Myocyte (in vitro differentiated cells): ENCODE measurements around the gene KRTAP5-4. TPM values are rescaled to one million over a fixed set of nuclear protein-coding genes. Genes with fewer than 3 reads are reported as not detected.
"Not testable (repeated sequence)": the region's sequence is repeated elsewhere in the genome, so short reads cannot be mapped to it uniquely, and the experiment has no call there.

Experiments
- DNase-seq: peaks from one replicate; pipeline ENCODE4 v3.0.0-alpha.2; 2012; ENCODE audit warnings: low read depth
- total RNA-seq: library from RNA; depleted of rRNA; stranded (reverse); fragments of >200 nt; gene quantifications from 2 replicates; pipeline ENCODE4 v1.2.3, GENCODE V29; 2014

Gene KRTAP5-4
- total RNA-seq, 1 donor from 2014 or later, result not detected

DNA sequence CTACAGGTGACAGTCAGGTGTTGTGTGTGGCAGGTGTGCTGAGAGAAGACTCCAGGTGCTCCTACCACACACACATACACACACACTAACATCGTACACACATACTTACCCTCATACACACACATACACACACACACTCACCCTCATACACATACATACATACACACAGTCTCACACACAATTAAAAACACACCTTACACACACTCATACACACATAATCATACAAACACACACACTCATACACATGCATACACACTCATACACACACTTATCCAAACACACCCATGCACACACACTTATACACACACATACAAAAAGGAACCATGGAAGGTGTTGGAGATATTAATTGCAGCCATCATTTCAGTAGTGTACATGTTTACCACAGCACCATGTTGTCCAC lies 18.3 kb downstream of the KRTAP5-4 start:
- DNase-seq, result no peak

DNA sequence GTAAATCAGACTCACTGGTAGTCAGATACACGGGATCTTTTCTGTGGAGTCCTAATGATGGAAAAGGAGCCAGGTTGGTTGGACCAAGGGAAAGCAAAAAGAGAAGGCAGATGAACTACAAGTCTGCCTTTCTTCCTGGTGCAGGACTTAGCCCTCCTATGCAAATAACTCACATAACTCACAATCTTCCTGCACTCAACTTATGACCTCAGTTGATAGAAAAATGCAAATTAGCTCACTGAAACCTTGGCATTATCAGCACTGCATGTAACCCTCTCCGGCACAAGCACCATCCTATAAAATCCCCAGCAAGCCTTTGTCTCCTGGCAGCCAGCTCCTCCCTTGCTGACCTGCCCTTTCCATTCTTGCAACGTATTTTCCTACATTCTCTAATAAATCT lies 20.3 kb downstream of the KRTAP5-4 start:
- DNase-seq, result not testable (repeated sequence)

DNA sequence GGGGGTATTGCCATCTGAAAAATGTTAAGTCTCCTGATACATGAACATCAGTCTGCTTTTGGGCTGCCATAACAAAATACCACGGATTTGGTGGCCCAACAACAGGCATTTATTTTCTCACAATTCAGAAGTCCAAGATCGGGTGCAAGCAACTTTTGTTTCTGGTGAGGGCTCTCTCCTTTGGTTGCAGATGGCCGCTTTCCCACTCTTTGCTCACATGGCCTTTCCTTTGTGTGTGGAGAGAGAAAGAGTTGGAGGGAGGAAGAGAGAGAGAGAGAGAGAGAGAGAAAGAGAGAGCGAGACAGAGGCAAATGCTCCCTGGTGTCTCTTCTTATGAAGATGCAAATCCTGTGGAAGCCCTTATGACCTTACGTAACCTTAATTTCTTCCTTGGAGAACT lies 21.3 kb downstream of the KRTAP5-4 start:
- DNase-seq, result no peak

DNA sequence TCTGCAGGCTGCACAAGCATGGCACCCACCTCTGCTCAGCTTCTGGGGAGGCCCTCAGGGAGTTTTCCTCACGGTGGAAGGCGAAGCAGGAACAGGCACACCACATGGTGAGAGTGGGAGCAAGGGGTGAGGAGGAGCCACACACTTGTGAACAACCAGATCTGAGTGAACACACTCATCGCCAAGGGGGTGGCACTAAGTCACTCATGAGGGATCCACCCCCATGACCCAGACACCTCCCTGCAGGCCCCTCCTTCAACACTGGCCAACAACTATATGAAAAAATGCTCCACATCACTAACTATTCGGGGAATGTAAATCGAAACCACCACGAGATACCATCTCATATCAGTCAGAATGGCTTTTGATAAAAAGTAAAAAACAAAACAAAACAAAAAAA lies 23.1 kb downstream of the KRTAP5-4 start:
- no peak for DNase-seq

DNA sequence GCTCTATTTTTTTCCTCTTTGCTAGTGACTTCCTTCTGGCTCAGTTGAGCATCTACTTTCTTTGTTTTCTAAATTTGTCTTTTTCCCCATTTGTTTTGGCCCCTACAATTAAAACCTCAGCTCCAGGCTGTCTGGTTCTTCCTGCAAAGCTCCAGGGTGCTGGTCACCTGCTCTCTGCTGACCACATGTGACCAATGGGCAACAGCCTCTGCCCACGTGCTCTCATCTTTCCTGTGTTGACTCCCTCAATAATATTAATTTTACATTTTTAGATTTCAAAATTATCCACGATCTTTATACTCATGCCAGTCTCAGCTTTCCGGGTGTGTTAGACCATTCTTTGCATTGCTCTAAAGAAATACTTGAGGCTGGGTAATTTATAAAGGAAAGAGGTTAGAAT lies 23.5 kb downstream of the KRTAP5-4 start:
- DNase-seq, result not testable (repeated sequence)

DNA sequence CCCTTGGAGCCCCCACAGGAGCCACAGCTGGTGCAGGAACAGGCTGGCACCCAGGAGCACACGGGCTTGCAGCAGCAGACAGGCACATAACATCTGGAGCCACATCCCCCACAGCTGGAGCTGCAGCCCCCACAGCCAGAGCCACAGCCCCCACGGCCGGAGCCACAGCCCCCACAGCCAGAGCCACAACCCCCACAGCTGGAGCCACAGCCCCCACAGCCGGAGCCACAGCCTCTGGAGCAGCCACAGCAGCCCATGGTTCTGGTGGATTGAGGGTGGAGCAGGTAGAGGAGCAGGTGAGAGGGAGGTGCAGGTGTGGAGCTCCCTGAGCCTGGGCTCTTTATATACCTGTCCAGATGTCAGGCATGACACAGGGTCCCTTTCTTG lies 24.0 kb downstream of the KRTAP5-4 start, which contains the start of gene KRTAP5-2:
Gene KRTAP5-2, minus strand, starts transcription at position 301 of the 387 bp plus-strand sequence. Its CDS starts 44 bp downstream, at position 257.
- DNase-seq, result no peak

DNA sequence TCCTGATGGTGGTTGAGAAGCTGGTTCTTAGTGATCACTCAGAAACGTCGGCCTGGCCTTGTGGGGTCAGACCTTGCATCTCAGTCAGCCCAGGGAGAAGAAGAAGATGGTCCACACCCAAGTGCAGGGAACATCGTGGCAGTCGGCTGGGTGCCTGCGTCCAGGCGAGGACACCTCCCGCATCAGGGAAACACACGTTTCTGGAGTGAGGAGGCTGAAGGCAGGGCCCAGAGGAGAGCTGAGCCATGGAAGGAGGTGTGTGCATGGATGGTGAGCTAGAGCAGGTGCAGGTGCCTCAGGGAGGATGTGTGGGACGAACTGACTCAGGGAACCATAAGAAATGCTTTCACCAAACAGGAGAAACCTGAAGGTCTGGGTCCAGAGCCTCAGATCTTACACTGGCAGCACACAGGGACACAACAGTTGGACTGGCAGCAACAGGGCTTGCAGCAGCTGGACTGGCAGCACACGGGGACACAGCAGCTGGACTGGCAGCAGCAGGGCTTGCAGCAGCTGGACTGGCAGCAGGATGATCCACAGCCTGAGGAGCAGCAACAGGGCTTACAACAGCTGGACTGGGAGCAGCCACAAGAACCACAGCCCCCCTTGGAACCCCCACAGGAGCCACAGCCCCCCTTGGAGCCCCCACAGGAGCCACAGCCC lies 24.5 kb downstream of the KRTAP5-4 start:
- no peak for DNase-seq

DNA sequence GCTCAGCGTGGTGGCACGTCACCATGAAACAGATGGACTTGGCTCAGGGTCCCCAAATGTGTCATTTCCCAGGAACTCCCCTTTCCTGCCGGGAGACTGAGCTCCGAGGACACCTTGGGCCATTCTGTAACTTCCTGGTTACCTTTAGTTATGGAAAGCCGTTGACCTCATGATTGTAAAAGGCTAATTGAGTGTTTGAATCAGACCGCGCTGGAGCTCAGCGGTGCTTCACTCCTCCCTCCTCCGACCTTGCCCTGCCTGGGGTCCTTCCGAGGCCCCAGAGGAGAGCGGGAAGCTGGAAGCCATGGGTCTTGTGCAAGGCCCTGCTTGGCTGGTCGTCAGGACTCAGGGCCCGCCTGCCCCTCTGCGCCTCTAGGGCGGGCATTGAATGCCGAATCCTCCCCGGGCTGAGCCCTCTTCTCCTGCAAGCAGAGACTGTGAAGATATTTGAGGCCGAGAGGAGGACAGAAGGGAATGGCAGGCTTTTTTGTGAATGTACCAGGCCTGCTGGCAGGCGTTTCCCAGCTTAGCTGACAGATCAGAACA lies 25.3 kb downstream of the KRTAP5-4 start:
- DNase-seq, result not testable (repeated sequence)

DNA sequence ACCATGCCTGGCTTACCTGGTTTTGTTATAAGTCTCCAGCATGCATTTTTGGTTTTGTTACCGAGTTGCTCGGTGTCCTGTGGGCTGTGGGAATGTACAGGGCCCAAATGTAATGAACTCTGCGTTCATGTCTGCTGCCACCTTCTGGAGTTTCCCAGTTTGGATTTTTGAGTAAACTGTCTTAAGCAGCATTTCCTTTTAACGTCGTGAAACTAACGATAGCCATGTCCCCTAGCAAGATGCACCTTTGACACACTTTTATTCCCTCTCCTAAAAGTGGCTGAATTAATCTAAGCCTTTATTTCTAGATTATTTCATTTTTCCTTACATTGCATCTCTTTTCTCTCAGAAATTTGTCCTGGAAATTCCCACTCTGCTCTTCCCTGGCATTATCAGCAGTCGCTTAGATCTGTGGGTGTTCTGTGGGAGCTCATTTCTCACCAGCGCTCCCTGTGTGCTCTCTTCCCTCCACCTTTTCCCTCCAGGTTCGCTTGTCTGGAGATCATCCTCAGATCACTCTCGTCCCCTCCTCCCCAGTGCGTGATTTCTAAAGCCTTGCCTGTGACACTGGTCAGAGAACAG lies 25.9 kb downstream of the KRTAP5-4 start:
- not testable (repeated sequence) for DNase-seq

DNA sequence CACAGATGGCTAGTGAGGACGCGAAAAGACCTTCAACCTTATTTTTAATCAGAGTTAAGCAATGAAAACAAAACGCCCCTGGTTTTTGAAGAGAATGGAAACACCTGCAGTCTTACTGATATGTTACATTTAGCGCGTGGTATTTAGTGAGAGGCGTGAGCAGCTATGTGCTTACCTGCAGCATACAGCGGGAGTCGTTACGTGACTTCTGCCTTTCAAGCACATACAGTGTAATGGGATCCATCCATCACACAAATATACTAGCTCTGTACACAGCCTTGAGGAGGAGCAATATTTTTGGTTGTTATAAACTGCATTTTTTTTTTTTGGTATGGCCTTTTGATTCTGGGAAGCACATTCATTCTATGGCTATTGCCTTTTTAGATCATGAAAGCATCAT lies 29.3 kb downstream of the KRTAP5-4 start:
- no peak for DNase-seq

DNA sequence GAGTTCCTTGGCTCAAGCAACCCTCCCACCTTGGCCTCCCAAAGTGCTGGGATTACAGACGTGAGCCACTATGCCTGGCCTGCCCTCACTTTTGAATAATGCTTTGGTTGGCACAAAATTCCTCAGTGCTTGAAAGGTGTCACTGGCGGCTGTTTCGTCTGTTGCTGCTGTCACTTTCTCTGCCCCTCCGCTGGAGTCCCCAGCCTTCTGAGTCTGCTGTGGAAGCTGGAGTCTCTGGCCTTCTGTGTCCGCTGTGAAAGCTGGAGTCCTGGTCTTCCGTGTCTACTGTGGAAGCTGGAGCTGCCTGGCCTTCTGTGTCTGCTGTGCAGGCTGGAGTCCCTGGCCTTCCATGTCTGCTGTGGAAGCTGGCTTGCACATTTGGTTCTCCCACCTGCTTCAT lies 31.9 kb downstream of the KRTAP5-4 start:
- no peak for DNase-seq

DNA sequence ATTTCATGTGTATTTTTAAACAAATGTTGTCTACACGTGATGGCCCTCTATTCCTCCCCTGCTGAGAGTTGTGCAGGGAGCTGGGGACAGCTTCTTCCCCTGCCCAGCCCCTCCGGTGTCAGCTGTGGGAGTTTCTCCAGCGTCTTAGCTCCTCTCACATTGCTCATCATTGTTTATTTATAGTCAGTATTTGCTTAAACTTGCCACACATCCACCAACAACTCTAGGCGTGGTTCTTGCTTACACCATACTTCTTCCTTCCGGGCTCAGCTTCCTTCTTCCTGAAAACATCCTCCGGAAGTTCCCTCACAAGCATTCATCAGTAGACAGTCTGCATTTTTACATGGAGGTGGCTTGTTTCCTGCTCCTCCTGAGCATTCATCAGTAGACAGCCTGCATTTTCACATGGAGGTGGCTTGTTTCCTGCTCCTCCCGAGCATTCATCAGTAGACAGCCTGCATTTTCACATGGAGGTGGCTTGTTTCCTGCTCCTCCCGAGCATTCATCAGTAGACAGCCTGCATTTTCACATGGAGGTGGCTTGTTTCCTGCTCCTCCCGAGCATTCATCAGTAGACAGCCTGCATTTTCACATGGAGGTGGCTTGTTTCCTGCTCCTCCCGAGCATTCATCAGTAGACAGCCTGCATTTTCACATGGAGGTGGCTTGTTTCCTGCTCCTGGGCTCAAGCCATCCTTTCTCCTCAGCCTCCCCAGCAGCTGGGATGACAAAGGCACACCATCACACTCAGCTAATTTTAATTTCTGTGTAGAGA lies 32.6 kb downstream of the KRTAP5-4 start:
- DNase-seq, result peak; percentile 44

DNA sequence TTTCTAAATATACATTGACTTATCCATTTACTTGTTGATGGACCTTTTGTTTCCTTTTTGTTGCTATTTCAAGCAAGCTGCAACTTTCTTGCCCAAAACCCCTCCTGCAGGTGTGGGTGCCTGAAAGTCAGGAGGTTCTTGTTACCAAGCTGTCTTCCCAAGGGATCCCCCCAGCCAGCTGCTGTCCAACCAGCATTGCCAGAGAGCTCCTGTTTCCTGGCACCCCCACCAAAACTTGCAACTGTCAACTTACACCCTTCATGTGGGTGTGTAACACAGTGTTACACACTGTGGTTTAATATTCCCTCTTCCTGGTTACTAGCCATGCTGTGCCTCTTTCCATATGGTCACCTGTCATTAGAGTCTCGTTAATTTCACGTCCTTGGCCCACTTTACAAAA lies 35.2 kb downstream of the KRTAP5-4 start:
- peak; percentile 19 for DNase-seq

DNA sequence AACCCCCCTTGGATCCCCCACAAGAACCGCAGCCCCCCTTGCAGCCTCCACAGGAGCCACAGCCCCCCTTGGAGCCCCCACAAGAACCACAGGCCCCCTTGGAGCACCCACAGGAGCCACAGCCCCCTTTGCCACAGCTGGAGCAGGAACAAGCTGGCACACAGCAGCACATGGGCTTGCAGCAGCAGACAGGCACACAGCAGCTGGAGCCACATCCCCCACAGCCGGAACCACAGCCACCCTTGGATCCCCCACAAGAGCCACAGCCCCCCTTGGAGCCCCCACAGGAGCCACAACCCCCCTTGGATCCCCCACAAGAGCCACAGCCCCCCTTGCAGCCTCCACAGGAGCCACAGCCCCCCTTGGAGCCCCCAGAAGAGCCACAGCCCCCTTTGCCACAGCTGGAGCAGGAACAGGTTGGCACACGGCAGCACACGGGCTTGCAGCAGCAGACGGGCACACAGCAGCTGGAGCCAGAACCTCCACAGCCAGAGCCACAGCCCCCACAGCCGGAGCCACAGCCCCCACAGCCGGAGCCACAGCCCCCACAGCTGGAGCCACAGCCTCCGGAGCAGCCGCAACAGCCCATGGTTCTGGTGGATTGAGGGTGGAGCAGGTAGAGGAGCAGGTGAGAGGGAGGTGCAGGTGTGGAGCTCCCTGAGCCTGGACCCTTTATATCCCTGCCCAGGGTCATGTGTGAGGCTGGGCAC lies 37.1 kb downstream of the KRTAP5-4 start, which contains the start of gene KRTAP5-1:
Gene KRTAP5-1, minus strand, starts transcription at position 623 of the 710 bp plus-strand sequence. Its CDS starts 34 bp downstream, at position 589.
- not testable (repeated sequence) for DNase-seq

DNA sequence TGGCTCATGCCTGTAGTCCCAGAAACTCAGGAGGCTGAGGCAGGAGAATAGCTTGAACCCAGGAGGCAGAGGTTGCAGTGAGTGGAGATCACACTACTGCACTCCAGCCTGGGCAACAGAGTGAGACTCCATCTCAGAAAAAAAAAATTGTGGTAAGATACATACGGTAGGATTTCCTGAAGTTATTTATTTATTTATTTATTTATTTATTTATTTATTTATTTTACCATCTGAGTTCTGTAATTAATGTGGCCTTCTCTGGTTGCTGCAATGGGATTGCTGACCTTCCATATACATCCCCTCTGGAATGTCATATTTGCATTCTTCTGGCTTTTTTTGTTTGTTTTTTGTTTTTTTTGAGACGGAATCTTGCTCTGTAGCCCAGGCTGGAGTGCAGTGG lies 39.0 kb downstream of the KRTAP5-4 start:
- DNase-seq, result not testable (repeated sequence)

DNA sequence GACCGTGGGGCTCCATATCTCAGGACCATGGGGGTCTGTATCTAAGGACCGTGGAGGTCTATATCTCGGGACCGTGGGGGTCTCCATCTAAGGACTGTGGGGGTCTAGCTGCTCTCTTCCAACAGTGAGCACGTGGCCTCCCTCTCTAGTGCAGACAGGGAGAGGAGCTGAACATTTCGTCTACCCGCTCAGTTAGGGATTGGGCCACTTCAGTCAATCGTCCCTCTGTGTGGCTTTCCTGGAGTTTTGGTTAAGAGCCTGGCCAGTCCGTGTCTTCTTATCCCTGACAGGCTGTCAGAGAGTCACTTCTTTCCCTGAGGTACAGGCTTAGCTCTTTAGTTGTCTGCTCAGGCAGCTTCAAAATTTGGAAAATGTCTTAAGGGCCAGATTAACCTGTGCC lies 40.0 kb downstream of the KRTAP5-4 start:
- DNase-seq, result no peak

DNA sequence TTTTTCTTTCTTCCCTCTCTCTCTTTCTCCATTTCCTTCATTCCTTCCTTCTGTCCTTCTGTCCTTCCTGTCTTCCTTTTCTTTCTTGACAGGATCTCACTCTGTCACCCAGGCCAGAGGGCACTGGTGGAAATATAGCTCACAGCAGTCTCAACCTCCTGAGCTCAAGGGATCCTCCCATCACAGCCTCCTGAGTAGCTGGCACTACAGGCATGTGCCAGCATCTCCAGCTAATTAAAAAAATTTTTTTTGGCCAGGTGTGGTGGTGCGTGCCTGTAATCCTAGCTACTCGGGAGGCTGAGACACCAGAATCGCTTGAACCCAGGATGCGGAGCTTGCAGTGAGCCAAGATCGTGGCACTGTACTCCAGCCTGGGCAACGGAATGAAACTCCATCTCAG lies 45.1 kb downstream of the KRTAP5-4 start:
- DNase-seq, result no peak

DNA sequence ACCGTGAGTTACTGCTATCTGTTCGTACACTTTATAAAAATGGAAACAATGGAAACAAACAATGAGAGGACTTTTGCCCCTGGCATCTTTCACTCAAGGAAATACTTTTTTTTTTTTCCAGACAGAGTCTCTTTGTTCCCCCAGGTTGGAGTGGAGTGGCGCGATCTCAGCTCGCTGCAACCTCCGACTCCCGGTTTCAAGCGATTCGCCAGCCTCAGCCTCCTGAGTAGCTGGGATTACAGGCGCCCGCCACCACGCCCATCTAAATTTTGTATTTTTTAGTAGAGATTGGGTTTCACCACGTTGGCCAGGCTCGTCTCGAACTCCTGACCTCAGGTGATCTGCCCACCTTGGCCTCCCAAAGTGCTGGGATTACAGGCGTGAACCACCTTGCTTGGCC lies 46.2 kb downstream of the KRTAP5-4 start:
- DNase-seq, result not testable (repeated sequence)

DNA sequence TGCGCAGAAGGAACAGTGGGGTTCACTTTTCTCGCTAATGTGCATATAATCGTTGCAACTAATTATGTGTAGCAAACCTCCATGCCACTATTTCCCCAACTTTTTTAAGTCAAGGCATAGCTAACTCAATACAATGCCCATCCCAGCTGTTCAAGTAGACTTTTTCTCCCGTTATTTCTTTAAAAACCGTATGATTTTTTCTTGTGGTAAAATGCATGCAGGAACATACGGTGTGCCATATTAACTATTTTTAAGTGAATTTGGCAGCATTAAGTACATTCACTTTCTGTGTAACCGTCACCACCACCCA lies 47.0 kb downstream of the KRTAP5-4 start:
- DNase-seq, result no peak

DNA sequence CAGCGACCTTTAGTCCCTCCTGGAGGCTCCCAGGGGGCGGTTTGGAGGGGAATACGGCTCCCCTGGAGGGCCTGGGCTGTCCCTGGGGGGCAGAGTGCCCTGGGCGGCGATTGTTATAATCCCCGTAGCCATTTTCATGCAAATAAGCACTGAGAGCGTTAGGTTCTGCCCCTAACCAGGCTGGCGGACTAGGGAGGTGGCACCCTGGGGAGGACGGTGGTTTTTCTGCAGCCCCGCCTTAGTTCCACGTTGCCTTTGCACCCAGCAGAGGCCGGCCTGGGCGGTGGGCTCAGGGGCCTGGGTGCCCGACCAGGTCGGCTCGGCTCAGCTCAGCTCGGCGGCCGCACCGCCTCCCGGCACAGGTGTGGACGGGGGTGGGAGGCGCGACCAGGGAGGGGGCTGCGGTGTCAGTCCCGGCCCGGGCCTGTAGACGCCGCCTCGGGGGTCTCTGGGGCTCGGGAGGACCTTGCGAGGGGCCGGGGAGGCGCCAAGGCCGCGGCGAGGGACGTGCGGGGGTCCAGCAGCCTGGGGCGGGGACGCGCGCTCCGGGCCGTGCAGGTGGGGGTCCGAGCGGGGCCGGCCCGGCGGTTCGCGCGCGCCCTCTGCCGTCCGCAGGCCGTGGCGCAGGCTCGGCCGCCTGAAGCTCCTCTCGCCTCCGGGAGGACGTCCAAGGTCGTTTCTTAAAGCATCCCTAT lies 47.6 kb downstream of the KRTAP5-4 start:
- DNase-seq, result peak; percentile 35

DNA sequence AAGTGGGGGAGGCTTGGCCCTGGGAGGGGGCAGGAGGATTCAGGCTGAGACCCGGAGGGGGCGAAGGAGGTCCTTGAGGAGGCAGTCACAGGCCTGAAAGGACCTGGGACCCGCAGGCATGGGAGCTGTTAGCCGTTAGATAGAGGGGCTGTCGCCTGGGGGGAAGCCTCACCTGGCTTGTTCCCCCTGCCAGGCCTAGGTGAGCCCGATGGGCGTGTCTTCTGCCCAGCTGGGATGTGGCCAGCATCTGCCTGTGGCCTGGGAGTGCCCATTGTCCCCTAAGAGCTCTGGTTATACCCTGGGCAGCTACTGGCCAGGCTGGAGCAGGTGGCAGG lies 48.1 kb downstream of the KRTAP5-4 start:
- DNase-seq, result no peak
